Subcutaneous adipose tissue (tissue), 4 donors: ENCODE data around the gene ACADSB. TPM values are rescaled to one million over a fixed set of nuclear protein-coding genes. Genes with fewer than 3 reads are reported as not detected.

Experiments
- total RNA-seq, 4 donors: library from RNA; depleted of rRNA; stranded (reverse); fragments of >200 nt; gene quantifications; one replicate each; pipeline ENCODE4 v1.1.0, GENCODE V29; 2016
- TF ChIP-seq, protein P1 (sequence below): fragments of 450-650 bp; IDR thresholded peaks from one replicate; pipeline ENCODE4 v1.5.1; 2016; ENCODE audit warnings: low read depth, mild to moderate bottlenecking, control low read depth, antibody characterized with exemption, moderate library complexity

The ACADSB gene
- total RNA-seq, 4 donors from 2014 or later = 15.6 to 25.6 (median 19.6) TPM

DNA sequence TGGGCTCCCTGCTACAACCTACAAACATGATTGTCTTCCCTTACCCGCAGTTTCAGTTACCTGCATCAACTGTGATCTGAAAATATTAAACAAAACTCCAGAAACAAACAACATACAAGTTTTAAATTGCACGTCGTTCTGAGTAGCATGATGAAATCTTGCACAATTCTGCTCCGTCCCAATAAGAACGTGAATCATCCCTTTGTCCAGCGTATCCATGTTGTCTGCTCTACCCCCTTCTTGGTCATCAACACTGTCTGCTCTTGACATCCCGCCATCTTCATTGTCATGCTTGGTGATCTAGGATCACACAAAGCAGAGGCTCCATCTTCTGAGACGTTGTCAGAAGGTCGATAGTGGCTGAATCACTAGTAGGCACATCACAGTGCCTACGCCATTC, 53.9 kb downstream of the ACADSB start:
- TF ChIP-seq, protein P1, sequence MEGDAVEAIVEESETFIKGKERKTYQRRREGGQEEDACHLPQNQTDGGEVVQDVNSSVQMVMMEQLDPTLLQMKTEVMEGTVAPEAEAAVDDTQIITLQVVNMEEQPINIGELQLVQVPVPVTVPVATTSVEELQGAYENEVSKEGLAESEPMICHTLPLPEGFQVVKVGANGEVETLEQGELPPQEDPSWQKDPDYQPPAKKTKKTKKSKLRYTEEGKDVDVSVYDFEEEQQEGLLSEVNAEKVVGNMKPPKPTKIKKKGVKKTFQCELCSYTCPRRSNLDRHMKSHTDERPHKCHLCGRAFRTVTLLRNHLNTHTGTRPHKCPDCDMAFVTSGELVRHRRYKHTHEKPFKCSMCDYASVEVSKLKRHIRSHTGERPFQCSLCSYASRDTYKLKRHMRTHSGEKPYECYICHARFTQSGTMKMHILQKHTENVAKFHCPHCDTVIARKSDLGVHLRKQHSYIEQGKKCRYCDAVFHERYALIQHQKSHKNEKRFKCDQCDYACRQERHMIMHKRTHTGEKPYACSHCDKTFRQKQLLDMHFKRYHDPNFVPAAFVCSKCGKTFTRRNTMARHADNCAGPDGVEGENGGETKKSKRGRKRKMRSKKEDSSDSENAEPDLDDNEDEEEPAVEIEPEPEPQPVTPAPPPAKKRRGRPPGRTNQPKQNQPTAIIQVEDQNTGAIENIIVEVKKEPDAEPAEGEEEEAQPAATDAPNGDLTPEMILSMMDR = no peak

DNA sequence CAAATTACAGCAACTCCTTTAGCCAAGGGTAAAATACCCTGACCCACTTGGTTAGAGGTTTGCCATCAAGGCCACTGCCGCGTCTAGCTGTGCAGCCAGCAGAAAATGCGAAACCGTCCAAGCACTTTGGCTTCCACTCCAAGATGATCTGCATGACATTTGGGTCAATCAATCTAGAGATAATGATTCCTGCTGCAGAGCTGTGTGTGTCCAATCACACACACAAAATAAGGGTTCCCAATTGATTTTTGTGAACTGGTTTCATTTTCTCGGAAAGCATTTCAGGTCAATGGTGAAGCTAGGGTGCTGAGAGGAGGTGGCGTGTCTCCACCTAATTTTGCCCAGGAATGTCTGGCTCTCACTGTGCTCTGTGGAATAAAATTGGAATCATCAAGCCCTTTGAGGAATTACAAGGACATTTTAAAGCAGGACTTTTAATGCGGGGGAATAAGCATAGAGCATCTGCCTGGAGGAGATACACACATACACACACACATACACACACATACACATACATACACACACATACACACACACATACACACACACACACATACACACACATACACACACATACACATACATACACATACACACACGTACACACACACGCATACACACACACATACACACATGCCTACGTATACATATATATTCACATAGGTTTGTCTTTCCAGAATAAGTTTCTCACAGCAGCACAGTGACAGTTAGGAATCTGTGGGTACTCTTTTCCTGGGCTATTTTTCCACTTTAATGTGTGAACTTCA, 59.5 kb downstream of the ACADSB start:
- TF ChIP-seq, protein P1 = no peak

DNA sequence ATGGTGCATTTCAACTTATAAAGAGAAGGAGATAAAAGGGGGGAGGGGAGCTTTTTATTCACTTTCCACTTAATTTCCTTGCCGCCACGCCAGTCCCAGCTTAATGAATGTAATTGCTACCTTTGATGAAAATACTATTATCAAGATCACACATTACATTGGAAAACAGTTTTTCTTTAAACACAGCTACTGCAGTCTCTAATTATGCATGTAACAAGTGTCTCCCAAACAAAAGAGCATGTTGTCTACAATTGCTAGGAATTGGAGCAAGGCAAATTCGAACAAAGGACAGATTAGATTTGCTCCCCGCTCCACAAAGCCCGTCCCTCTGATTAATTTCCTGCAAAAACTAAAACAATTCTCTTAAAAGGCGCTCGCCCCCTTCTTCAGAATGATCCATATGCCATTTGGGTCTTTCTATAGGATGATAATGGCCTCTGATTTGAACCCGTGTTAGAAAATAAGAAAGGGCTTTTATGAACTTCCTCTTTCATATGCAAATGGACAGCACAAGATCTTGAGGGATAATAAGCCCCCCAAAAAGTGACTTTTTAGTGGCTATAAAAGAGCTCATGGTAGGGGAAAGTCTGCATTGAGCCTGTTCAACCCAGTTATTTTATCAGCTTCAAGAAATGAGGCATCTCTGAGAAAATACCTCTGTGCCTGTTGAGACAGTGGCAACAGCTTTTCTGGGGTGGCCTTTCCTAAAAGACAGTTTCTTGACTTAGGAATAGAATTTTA, 60.6 kb downstream of the ACADSB start:
- TF ChIP-seq, protein P1 = no peak

DNA sequence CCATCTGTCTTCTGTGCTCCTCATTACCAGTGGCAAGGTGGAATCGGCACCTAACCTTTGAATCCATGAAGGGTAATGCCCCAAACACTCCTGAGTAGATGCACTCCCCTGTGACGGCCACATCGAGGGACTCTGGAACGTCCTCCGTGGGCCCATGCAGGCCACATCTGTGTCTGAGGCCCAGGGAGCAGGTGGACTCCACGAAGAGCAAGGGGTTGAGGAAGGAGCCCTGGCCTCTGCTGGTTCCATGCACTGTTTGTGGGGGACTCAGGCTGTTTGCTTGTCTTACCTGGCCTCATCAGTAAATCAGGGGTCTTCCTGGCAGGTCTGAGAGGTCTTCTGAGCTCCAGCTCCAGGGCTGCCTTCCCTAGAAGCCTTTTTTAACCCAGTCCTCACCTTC, 64.4 kb downstream of the ACADSB start:
- TF ChIP-seq, protein P1 = no peak

DNA sequence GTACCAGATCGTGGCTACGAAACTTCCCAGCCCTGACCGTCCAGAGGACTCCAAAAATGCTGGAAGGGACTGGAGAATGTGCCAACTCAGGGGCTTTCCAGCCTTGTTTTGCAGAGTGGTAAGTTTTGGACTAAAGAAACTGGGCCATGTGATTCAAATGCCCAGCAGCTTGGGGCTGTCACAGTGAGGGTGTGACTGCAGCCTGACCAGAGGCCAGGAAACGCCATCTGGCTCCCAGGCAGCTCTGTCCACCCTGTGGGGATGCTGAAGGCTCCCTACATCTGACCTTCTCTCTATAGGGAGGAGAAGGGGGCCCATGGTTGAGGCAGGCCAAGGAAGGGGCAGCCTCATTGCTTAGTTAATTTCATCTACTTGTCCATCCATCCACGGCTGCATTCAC, 65.4 kb downstream of the ACADSB start:
- TF ChIP-seq, protein P1 = no peak

DNA sequence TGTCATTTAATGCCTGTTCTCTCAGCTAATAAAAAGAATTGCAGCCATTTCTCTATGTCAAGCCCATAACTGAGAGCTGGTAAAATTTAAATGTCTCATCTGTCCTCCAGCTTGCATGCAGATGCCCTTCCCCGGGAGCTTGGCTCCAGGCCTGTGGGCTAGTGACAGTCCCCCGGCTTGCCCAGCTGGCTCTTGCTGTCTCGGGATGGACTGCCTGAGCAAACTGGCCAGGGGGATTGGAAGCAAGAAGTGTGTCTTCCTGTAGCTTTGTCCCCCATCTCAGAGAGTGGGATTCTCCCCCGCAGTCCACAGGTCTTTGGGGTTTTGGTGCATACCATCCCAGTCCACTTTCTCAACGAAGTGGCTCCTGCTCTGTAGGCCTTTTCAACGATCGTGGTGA, 73.1 kb downstream of the ACADSB start:
- TF ChIP-seq, protein P1 = no peak

DNA sequence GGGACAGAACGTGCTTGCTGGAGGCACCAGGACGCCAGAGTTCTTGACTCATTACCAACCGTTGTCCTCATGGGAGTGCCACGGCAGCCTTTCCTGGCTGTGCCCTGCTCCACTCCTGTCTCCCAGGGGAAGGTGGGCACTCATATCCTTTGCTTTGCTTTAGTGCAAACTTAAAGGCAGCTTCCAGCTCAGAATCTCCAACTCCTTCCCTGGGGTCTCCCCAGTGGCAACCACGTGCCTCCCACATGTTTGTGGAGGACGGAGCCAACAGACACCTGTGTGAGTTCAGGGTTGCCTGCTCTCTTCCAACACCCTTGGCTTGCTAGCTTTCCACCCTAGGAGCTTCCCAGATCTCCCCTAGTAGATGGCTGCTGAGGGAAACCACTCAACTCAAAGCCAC, 75.0 kb downstream of the ACADSB start:
- TF ChIP-seq, protein P1 = no peak
